Large intestine (tissue), 3 donors: ENCODE measurements around the gene COX5A. TPM values are rescaled to one million over a fixed set of nuclear protein-coding genes. Genes with fewer than 3 reads are reported as not detected.
A peak's percentile ranks its signal among the peaks of the same experiment; 100 is the strongest.
"Not testable (repeated sequence)": the region's sequence is repeated elsewhere in the genome, so short reads cannot be mapped to it uniquely, and the experiment has no call there.

ENCODE experiments used
- DNase-seq, 2 donors: peaks; one replicate each; pipeline versions ENCODE4 v3.0.0 to v3.0.0-alpha.2; 2013
- H3K27ac ChIP-seq: one replicate; pipeline ENCODE4 v1.5.1; 2013; ENCODE audit warnings: low read length
- H3K27me3 ChIP-seq: 2 replicates; pipeline ENCODE4 v1.6.1; 2013; ENCODE audit warnings: low read length; ENCODE audit not compliant: control insufficient read depth, insufficient read depth
- H3K36me3 ChIP-seq: 2 replicates; pipeline ENCODE4 v1.6.1; 2013; ENCODE audit warnings: low read length; ENCODE audit not compliant: control insufficient read depth, insufficient read depth
- H3K4me1 ChIP-seq: one replicate; pipeline ENCODE4 v1.6.1; 2013; ENCODE audit warnings: low read length; ENCODE audit not compliant: control insufficient read depth, insufficient read depth
- H3K4me3 ChIP-seq: one replicate; pipeline ENCODE4 v1.5.1; 2013; ENCODE audit warnings: low read length
- H3K9me3 ChIP-seq: one replicate; pipeline ENCODE4 v1.6.1; 2013; ENCODE audit warnings: mild to moderate bottlenecking, low read depth, low read length, moderate library complexity; ENCODE audit not compliant: control insufficient read depth
- WGBS: methylation state at CpG from one replicate; pipeline ENCODE4 v1.1.5; 2013; ENCODE audit warnings: low lambda C conversion rate; ENCODE audit not compliant: insufficient coverage; 5-methylcytosine and 5-hydroxymethylcytosine counted together
- polyA plus RNA-seq: library from polyadenylated mRNA; unstranded; fragments of 120-200 nt; gene quantifications from one replicate; pipeline ENCODE4 v1.2.1, GENCODE V29; 2013

Gene COX5A
- polyA plus RNA-seq, 1 donor, result 238 TPM

- Histone ChIP-seq H3K36me3 (peaks cover 52% of the 10 kb centered on the region), H3K4me1 (peaks cover 11% of the 10 kb centered on the region), H3K9me3 (no peaks in the 10 kb centered on the region), H3K4me3 (no peak overlapping the region), H3K27ac (no peak overlapping the region), H3K27me3 (no peaks in the 10 kb centered on the region)
- WGBS, result 86% methylated on average over 1 of the region's 1 CpG
- no peak for DNase-seq
These were observed 34.2 kb downstream of the COX5A start for GRCh38 chr15:74903676-74904075.

DNA sequence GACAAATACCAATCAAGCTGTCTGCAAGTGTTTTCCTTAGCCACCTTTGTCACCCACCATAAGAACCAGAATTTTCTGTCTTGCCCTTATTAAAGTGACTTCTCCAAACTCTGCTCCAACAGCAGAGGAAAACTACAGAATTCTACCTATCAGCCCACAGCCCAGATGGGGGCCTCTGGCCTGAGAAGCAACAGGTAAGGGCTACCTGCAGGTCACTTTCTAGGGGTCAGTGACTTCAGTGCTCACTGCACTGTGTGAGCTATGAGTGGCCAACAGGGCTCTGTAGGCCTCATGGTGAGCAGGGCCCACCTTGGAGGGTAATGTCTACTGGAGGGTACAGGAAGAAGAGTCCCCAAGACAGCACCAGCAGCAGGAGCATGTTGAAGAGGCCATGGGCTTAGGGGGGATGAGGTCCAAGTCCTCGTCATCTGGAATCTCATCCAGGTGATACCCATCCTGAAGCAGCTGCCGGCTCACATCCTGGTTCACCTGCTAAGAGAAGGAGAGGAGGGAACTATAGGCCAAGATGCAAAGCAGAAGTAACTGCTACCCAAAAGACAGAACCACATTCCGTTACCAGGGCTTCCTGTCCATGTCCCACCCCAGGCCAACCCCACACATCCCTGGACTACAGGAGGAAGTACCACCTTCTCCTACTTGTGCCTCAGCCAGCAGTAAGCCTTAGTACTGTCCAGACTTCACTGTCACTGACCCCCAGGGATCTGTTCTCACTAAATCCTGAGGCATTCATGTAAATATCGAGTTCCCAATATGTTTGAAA, 35.4 kb downstream of the COX5A start:
- H3K36me3 ChIP-seq, result peaks cover 59% of the 10 kb centered on the region

DNA sequence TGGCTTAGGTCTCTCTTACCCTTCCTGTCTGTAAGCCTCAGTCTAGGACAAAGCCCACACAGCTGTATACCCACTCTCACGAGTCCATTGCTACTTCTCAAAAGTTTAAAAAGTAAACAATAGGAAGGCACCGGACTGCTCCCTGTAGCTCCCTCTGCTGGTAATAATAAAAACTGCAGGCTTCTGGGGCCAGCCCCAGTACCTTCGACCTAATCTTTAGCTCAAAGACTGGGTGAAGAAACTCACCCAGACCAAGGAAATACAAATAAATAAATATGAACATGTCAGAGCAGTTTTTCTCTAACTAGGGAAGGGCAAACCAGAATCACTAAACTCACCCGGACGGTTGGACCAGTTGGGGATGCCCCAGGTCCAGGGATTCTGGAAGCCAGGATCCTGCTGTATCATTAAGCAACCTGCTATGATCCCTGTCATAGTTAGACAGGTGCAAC, 36.2 kb downstream of the COX5A start:
- no peaks in the 10 kb centered on the region for H3K9me3 ChIP-seq
- H3K4me1 ChIP-seq, result peaks cover 7% of the 10 kb centered on the region
- no peak overlapping the region for H3K27ac ChIP-seq
- peaks cover 68% of the 10 kb centered on the region for H3K36me3 ChIP-seq
- no peak overlapping the region for H3K4me3 ChIP-seq
- no peaks in the 10 kb centered on the region for H3K27me3 ChIP-seq
- WGBS, result no CpG with 5 or more reads among the region's 5 CpGs
- DNase-seq, result peak; percentile 43 to 69

More for the DNA sequence above, 35.4 kb downstream of the COX5A start:
- WGBS, result no CpG with 5 or more reads among the region's 4 CpGs
- no peaks in the 10 kb centered on the region for H3K9me3 ChIP-seq
- H3K27me3 ChIP-seq, result no peaks in the 10 kb centered on the region
- DNase-seq, result no peak
- H3K27ac ChIP-seq, result no peak overlapping the region
- H3K4me3 ChIP-seq, result no peak overlapping the region
- peaks cover 9% of the 10 kb centered on the region for H3K4me1 ChIP-seq

- H3K4me1 ChIP-seq, result peaks cover 7% of the 10 kb centered on the region
- no peak for DNase-seq
- no peak overlapping the region for H3K27ac ChIP-seq
- no peaks in the 10 kb centered on the region for H3K9me3 ChIP-seq
- no peak overlapping the region for H3K4me3 ChIP-seq
- H3K27me3 ChIP-seq, result no peaks in the 10 kb centered on the region
- no CpG with 5 or more reads among the region's 6 CpGs for WGBS
- peaks cover 76% of the 10 kb centered on the region for H3K36me3 ChIP-seq
These were observed 40.6 kb downstream of the COX5A start for GRCh38 chr15:74897300-74897701.

DNA sequence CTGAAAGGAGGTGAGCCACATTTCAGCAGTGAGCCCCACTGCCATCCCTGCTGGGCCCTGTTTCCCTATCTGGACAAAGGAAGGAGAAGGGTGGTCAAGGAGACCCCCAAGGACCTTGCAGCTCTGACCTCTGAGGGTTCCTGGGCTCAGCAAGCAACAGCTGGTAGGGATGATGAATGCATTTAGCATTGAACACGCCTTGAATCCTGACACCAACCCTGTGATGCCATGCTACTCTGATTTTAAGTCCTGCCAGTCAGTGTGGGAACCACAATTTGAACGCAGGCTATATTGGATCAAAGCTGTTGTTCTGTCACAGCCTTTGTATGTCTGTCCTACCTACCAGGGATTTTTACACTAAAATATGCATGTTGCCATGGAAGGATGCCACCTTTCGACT, 41.6 kb downstream of the COX5A start:
- no peak for DNase-seq
- Histone ChIP-seq H3K27me3 (no peaks in the 10 kb centered on the region), H3K4me1 (peaks cover 15% of the 10 kb centered on the region), H3K36me3 (peaks cover 69% of the 10 kb centered on the region), H3K4me3 (no peak overlapping the region), H3K9me3 (no peaks in the 10 kb centered on the region), H3K27ac (no peak overlapping the region)
- WGBS, result no CpG with 5 or more reads among the region's 3 CpGs

- H3K4me1 ChIP-seq, result peaks cover 19% of the 10 kb centered on the region
- H3K36me3 ChIP-seq, result peaks cover 64% of the 10 kb centered on the region
- H3K4me3 ChIP-seq, result no peak overlapping the region
- no peak for DNase-seq
- H3K27ac ChIP-seq, result no peak overlapping the region
- no CpG with 5 or more reads among the region's 6 CpGs for WGBS
- H3K27me3 ChIP-seq, result no peaks in the 10 kb centered on the region
- H3K9me3 ChIP-seq, result no peaks in the 10 kb centered on the region
These were observed 42.0 kb downstream of the COX5A start for GRCh38 chr15:74895830-74896229.

- no CpG with 5 or more reads among the region's 7 CpGs for WGBS
- H3K27ac ChIP-seq, H3K27me3 ChIP-seq, H3K9me3 ChIP-seq, H3K4me3 ChIP-seq, DNase-seq: not testable (repeated sequence)
- peaks cover 23% of the 10 kb centered on the region for H3K4me1 ChIP-seq
- peaks cover 50% of the 10 kb centered on the region for H3K36me3 ChIP-seq
These were observed 43.5 kb downstream of the COX5A start for GRCh38 chr15:74894383-74894782.

DNA sequence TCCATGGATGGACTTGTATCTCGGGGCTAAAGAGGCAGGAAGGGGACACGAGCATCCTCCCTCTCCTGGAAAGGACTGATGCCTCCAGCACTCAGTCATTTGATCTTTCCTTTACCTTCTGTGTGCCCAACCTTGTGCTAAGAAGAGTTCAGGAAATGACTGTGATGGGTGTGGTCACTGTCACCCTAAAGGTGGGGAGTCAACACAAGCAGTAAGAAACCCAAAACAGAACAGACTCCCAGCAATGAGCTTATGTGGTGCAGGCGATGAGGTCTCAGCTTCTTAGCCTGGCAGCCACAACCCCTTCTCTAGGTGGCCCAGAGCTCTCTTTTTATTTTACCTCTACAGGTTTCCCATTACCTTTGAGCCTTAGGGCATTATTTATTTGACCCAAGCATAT, 44.2 kb downstream of the COX5A start:
- peaks cover 47% of the 10 kb centered on the region for H3K36me3 ChIP-seq
- H3K4me3 ChIP-seq, result no peak overlapping the region
- WGBS, result no CpG with 5 or more reads among the region's 3 CpGs
- no peaks in the 10 kb centered on the region for H3K27me3 ChIP-seq
- no peak overlapping the region for H3K27ac ChIP-seq
- no peaks in the 10 kb centered on the region for H3K9me3 ChIP-seq
- no peak for DNase-seq
- peaks cover 28% of the 10 kb centered on the region for H3K4me1 ChIP-seq

- no peak for DNase-seq
- peaks cover 28% of the 10 kb centered on the region for H3K4me1 ChIP-seq
- H3K27ac ChIP-seq, result no peak overlapping the region
- no peak overlapping the region for H3K4me3 ChIP-seq
- peaks cover 44% of the 10 kb centered on the region for H3K36me3 ChIP-seq
- no CpG with 5 or more reads among the region's 2 CpGs for WGBS
- H3K9me3 ChIP-seq, result no peaks in the 10 kb centered on the region
- H3K27me3 ChIP-seq, result no peaks in the 10 kb centered on the region
These were observed 44.9 kb downstream of the COX5A start for GRCh38 chr15:74892931-74893330.

- Histone ChIP-seq H3K9me3 (no peaks in the 10 kb centered on the region), H3K27ac (peak overlapping the region; percentile 42), H3K4me1 (peaks cover 28% of the 10 kb centered on the region), H3K4me3 (no peak overlapping the region), H3K36me3 (peaks cover 37% of the 10 kb centered on the region), H3K27me3 (no peaks in the 10 kb centered on the region)
- no peak for DNase-seq
- no CpG with 5 or more reads among the region's 3 CpGs for WGBS
These were observed 45.6 kb downstream of the COX5A start for GRCh38 chr15:74892313-74892712.

GRCh38 chr15:74891469-74891868, 46.4 kb downstream of the COX5A start:
- DNase-seq, result peak; percentile 58 to 75
- Histone ChIP-seq H3K27ac (peak overlapping the region; percentile 52), H3K36me3 (peaks cover 29% of the 10 kb centered on the region), H3K4me1 (peaks cover 28% of the 10 kb centered on the region), H3K4me3 (no peak overlapping the region), H3K9me3 (no peaks in the 10 kb centered on the region), H3K27me3 (no peaks in the 10 kb centered on the region)
- WGBS, result no CpG with 5 or more reads among the region's 3 CpGs
